Measurements from ENCODE around the gene RTN4IP1.

Gene RTN4IP1

GRCh38 chr6:106536851-106537250 is 92.4 kb downstream of the RTN4IP1 start:
- H3K27ac Mint-ChIP-seq, result no peak overlapping the region
- peaks cover 16% of the 10 kb centered on the region for H3K27me3 Mint-ChIP-seq (ENCODE audit: low read depth)
- TF ChIP-seq, protein P1, sequence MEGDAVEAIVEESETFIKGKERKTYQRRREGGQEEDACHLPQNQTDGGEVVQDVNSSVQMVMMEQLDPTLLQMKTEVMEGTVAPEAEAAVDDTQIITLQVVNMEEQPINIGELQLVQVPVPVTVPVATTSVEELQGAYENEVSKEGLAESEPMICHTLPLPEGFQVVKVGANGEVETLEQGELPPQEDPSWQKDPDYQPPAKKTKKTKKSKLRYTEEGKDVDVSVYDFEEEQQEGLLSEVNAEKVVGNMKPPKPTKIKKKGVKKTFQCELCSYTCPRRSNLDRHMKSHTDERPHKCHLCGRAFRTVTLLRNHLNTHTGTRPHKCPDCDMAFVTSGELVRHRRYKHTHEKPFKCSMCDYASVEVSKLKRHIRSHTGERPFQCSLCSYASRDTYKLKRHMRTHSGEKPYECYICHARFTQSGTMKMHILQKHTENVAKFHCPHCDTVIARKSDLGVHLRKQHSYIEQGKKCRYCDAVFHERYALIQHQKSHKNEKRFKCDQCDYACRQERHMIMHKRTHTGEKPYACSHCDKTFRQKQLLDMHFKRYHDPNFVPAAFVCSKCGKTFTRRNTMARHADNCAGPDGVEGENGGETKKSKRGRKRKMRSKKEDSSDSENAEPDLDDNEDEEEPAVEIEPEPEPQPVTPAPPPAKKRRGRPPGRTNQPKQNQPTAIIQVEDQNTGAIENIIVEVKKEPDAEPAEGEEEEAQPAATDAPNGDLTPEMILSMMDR (IDR thresholded peaks at IDR 0.05; ENCODE audit: unreplicated experiment in 3 of 3), result no peak
- no peaks in the 10 kb centered on the region for H3K36me3 Mint-ChIP-seq (ENCODE audit: low read depth)
- no peaks in the 10 kb centered on the region for H3K4me1 Mint-ChIP-seq
- H3K9me3 Mint-ChIP-seq, result no peaks in the 10 kb centered on the region
- H3K4me3 Mint-ChIP-seq, result no peak overlapping the region

DNA sequence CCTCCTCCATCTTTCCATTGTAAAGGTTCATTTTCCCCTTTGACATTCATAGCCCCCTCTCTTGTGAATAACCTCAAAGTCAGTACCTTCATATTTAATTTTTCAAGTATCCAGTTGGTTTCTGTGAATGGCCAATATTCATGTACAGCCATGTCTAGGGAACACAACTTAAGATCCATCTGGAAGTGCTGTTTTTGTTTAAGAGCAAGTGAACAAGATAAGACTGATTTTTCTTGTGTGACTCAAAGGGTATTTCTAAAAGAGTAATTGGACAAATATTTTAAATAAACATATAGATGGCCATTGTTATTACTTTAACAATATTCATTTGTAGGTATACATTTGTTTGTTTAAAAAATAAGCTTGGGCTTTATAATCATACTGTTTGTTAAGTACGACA is 92.9 kb downstream of the RTN4IP1 start:
- Mint-ChIP-seq H3K9me3 (no peaks in the 10 kb centered on the region), H3K27me3 (ENCODE audit: low read depth) (peaks cover 16% of the 10 kb centered on the region), H3K27ac (no peak overlapping the region)

GRCh38 chr6:106535012-106535411 is 94.3 kb downstream of the RTN4IP1 start:
- TF ChIP-seq, protein P1 (IDR thresholded peaks at IDR 0.05; ENCODE audit: unreplicated experiment in 3 of 3), result no peak
- H3K36me3 Mint-ChIP-seq (ENCODE audit: low read depth), result no peaks in the 10 kb centered on the region
- H3K27ac Mint-ChIP-seq, result no peak overlapping the region
- H3K4me1 Mint-ChIP-seq, result no peaks in the 10 kb centered on the region
- no peaks in the 10 kb centered on the region for H3K9me3 Mint-ChIP-seq
- no peak overlapping the region for H3K4me3 Mint-ChIP-seq
- H3K27me3 Mint-ChIP-seq (ENCODE audit: low read depth), result peaks cover 18% of the 10 kb centered on the region

More for the DNA sequence above, 92.9 kb downstream of the RTN4IP1 start:
- Mint-ChIP-seq H3K4me1 (no peaks in the 10 kb centered on the region), H3K4me3 (no peak overlapping the region), H3K36me3 (ENCODE audit: low read depth) (no peaks in the 10 kb centered on the region)
- TF ChIP-seq, protein P1 (IDR thresholded peaks at IDR 0.05; ENCODE audit: unreplicated experiment in 3 of 3), result no peak

DNA sequence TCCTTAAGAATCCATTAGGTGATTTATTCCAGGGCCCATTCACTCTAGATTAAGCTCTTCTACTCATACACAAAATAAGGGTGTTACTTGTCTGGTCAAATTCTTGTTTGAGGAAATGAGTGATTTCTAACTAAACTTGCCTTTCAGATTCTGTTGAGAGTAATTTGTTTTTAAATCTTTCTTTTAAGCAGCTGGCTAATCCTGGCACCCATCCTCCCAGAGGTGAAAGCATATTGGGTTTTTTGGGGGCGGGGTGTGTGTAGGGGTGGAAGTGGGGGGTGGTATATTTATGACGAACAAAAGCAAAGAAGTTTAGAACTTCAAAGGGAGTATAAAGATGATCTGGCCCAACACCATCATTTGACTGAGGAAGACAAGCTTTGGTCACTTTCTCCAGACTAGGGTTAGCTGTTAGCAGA is 94.7 kb downstream of the RTN4IP1 start:
- H3K27me3 Mint-ChIP-seq (ENCODE audit: low read depth), result peaks cover 16% of the 10 kb centered on the region
- no peak overlapping the region for H3K4me3 Mint-ChIP-seq
- H3K27ac Mint-ChIP-seq, result no peak overlapping the region
- no peaks in the 10 kb centered on the region for H3K9me3 Mint-ChIP-seq
- no peaks in the 10 kb centered on the region for H3K4me1 Mint-ChIP-seq
- TF ChIP-seq, protein P1 (IDR thresholded peaks at IDR 0.05; ENCODE audit: unreplicated experiment in 3 of 3), result no peak
- H3K36me3 Mint-ChIP-seq (ENCODE audit: low read depth), result no peaks in the 10 kb centered on the region

DNA sequence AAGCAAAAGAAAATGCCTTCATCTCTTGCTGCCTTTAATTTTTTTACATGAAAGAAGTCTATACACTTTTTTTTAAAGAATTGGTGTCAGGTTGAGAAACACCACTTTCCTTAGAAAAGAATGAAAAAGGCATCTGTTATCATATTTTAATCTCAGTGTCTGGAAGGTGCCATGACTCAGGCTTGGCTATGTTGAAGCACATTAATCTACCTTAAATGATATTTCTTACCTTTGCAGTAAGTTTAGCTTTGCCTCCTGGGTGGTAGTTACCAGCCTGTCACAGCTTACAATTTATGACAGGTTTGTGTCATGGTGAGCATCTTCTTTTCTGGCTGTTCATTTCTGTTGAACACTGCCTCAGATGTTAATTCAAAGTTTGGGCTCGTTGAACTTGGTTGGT is 95.3 kb downstream of the RTN4IP1 start:
- Mint-ChIP-seq H3K27ac (no peak overlapping the region), H3K9me3 (no peaks in the 10 kb centered on the region), H3K27me3 (ENCODE audit: low read depth) (peaks cover 16% of the 10 kb centered on the region), H3K4me1 (no peaks in the 10 kb centered on the region), H3K36me3 (ENCODE audit: low read depth) (no peaks in the 10 kb centered on the region), H3K4me3 (no peak overlapping the region)
- TF ChIP-seq, protein P1 (IDR thresholded peaks at IDR 0.05; ENCODE audit: unreplicated experiment in 3 of 3), result no peak

DNA sequence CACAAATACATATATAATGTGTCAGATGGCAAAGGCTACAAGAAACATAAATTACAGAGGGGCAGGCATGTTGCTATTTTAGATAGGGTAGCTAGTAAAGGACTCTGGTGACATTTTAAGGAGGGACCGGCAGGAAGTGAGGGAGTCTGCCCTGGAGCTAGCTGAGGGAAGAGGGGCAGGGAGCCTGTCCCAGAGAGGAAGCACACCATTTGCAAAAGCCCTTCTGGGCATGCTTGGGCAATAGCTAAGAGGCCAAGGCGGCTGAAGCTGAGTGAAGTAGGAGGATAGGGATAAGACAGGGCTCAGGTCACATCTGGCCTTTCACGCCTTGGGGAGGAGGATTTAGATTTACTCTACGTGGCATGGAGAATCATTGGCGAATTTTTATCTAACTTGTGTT is 96.2 kb downstream of the RTN4IP1 start:
- Mint-ChIP-seq H3K4me3 (no peak overlapping the region), H3K36me3 (ENCODE audit: low read depth) (no peaks in the 10 kb centered on the region), H3K27me3 (ENCODE audit: low read depth) (peaks cover 9% of the 10 kb centered on the region), H3K27ac (no peak overlapping the region), H3K9me3 (no peaks in the 10 kb centered on the region), H3K4me1 (no peaks in the 10 kb centered on the region)
- TF ChIP-seq, protein P1 (IDR thresholded peaks at IDR 0.05; ENCODE audit: unreplicated experiment in 3 of 3), result no peak
